Dermis microvascular lymphatic vessel endothelial cell (primary cell): ENCODE data around the gene IRX1. TPM values are rescaled to one million over a fixed set of nuclear protein-coding genes. Genes with fewer than 3 reads are reported as not detected.

Source experiments
- DNase-seq, 2 donors: peaks; one replicate each; pipeline versions ENCODE4 v3.0.0 to v3.0.0-alpha.2; 2010; ENCODE audit warnings: low read depth in 2 of 2
- total RNA-seq: library from RNA; depleted of rRNA; stranded (reverse); fragments of >200 nt; gene quantifications from 2 replicates; pipeline ENCODE4 v1.2.1, GENCODE V29; 2014

The IRX1 gene
- total RNA-seq, 1 donor from 2014 or later: not detected

GRCh38 chr5:3650320-3650719 lies 54.7 kb downstream of the IRX1 start:
- DNase-seq: no peak

GRCh38 chr5:3650868-3651267 lies 55.2 kb downstream of the IRX1 start:
- DNase-seq: no peak
